ENCODE results near the gene FAM32A. TPM values are rescaled to one million over a fixed set of nuclear protein-coding genes. Genes with fewer than 3 reads are reported as not detected.

Gene FAM32A
- total and polyA plus RNA-seq, 10 of the 15 experiments (the other 5 are each of a cell fraction or from before 2014, with no cell fraction given), result 33.3 to 116 (median 71.9) TPM

DNA sequence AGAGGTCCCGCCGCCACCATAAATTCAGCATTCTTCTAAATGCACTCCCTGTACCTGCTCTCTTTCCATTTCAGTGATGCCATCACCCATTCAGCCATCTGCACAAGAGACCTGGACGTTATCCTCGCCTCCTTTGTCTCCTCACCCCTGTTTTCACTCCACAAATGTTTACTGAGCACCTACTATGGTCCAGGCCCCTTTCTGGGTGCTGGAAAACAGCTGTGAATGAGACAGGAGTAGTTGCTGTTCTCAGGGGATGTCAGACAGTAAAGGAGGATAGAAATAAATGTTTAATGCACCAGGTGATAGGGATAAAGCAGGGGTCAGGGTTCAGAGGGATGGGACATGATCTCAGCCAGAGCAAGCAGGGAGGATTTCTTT, 15.8 kb downstream of the FAM32A start (continued):
- TF ChIP-seq CUX1 (IDR thresholded peaks at IDR 0.05; ENCODE audit: insufficient replicate concordance, low read depth, low read length), result no peak

DNA sequence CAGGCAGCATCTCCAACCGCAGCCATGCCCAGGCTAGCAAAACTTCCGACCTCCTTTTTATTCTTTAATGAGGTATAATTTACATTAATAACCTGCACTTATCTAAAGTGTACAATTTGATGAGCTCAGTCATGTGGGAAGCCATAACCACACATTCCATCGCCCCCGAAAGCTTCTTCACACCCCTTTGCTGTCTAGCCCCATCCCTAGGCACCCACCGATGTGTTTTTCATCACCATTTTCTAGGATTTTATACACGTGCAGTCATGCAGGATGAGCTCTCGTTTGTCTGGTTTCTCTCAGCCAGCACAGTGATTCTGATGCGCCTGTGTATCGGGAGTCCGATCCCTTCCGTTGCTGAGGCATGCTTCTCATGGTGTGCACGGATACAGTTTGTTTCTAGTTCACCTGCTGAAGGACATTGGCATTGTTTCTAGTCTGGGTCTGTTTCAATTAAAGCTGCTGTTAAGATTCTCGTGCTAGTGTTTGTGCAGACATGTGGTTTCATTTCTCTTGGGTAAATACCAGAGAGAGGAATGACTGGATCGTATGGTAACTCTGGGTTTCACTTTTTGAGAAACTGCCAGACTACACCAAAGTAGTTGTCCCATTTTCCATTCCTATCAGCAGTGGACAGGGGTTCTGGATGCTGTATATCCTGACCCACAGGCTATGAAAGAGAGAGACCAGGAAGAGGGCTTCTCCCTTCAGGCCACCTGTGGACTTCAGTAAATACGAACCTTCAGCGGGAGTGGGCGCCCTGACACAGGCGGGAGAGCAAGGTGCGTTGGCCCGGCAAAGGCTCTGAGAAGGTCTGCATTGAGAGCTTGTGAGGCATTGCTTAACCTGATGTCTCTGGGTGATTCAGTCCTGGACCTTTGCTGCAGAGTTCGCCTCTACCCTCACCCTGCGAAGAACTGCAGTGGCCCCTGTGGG, 17.4 kb downstream of the FAM32A start:
- H3K9me3 ChIP-seq (replicated peaks; ENCODE audit: control insufficient read depth, insufficient read depth, low read length), result no peaks in the 10 kb centered on the region
- peak overlapping the region; percentile 42; the same call in 1 of the 2 replicates for H3K4me2 ChIP-seq (ENCODE audit: control insufficient read depth, insufficient read depth)
- no peaks in the 10 kb centered on the region for H3K27me3 ChIP-seq (replicated peaks in 1 of 2; ENCODE audit: control insufficient read depth in 2 of 2, insufficient read depth in 2 of 2, low read length in 1 of 2)
- DNase-seq (ENCODE audit: low read depth, low spot score) (no peak), FAIRE-seq (no peak), ATAC-seq (peak; percentile 26)
- intact Hi-C loops (cut with micrococcal nuclease; ENCODE audit: unreplicated experiment) (no loop called here), in situ Hi-C loops (cut with MboI) (no loop called here)
- SMC1A ChIA-PET (ENCODE audit: uncharacterized antibody, unreplicated experiment), result interaction anchor here (1.1 kb wide), 1 partner anchor 18 kb away, joined by 3 read pairs; the partner anchor contains the start of gene FAM32A
- H2AFZ ChIP-seq (ENCODE audit: control insufficient read depth, low read depth, low read length), result no peak overlapping the region
- H3K4me3 ChIP-seq, result no peak overlapping the region
- CTCF ChIA-PET, result interaction anchor here (0.6 to 1.3 kb wide), 3 partner anchors 161 to 214 kb away, joined by 3 to 4 read pairs (median 4); no protein-coding TSS in a partner anchor
- peaks cover 22% of the 10 kb centered on the region for H3K4me1 ChIP-seq (ENCODE audit: control insufficient read depth, insufficient read depth, low read length)
- peaks cover 3 to 13% of the 10 kb centered on the region in 2 experiments; a peak in 3 of 4 replicates for H3K36me3 ChIP-seq (ENCODE audit: control insufficient read depth in 2 of 2, insufficient read depth in 2 of 2, low read length in 1 of 2)
- H4K20me1 ChIP-seq (ENCODE audit: control insufficient read depth, insufficient read depth), result no peaks in the 10 kb centered on the region; the same call in 1 of the 2 replicates
- H3K9ac ChIP-seq (ENCODE audit: control insufficient read depth, insufficient read depth, low read length), result no peak overlapping the region
- BruUV-seq (replicated peaks), result no TSS peak
- WGBS (ENCODE audit: insufficient coverage, insufficient replicate concordance, low lambda C conversion rate, missing lambda C conversion rate), result 74% methylated on average over 20 of the region's 22 CpGs
- RAD21 ChIA-PET (ENCODE audit: unreplicated experiment), result interaction anchor here (0.8 kb wide), 1 partner anchor 21 kb away, joined by 3 read pairs; no protein-coding TSS in a partner anchor
- peaks cover 24% of the 10 kb centered on the region for H3K79me2 ChIP-seq (ENCODE audit: control insufficient read depth, insufficient read depth, low read length)
- no peak overlapping the region; the same call in 1 of the 2 replicates for H3K27ac ChIP-seq (ENCODE audit: control insufficient read depth, insufficient read depth)
- POLR2A ChIA-PET, result interaction anchor here (0.9 kb wide), 1 partner anchor 161 kb away, joined by 3 read pairs; no protein-coding TSS in a partner anchor
- TF ChIP-seq TAF1 (IDR thresholded peaks at IDR 0.05; ENCODE audit: borderline replicate concordance, low read depth, low read length) (no peak), IRF4 (IDR thresholded peaks at IDR 0.05; ENCODE audit: low read depth, low read length) (0 out of 2 replicates have a peak, but pooled peaks have one; percentile 37), EED (IDR thresholded peaks at IDR 0.05; ENCODE audit: low read depth) (no peak), FOS (IDR thresholded peaks at IDR 0.05; ENCODE audit: borderline replicate concordance, extremely low read depth, insufficient read length) (no peak), YY1 (IDR thresholded peaks at IDR 0.05; ENCODE audit: low read depth, low read length) (no peak), SREBF1 (IDR thresholded peaks at IDR 0.05; ENCODE audit: low read length) (no peak), BHLHE40 (IDR thresholded peaks at IDR 0.05; ENCODE audit: borderline replicate concordance in 1 of 2, low read depth in 2 of 2, low read length in 1 of 2) (peak in 1 of 2 experiments; percentile 32; a peak in 1 of 4 replicates), NFIC (IDR thresholded peaks at IDR 0.05; ENCODE audit: low read depth, low read length) (no peak), RUNX3 (IDR thresholded peaks at IDR 0.05; ENCODE audit: low read length) (peak; percentile 51), ZNF687 (IDR thresholded peaks at IDR 0.05) (0 out of 2 replicates have a peak, but pooled peaks have one; percentile 48)
